ENCODE results near the gene MID1IP1. TPM values are rescaled to one million over a fixed set of nuclear protein-coding genes. Genes with fewer than 3 reads are reported as not detected.

MID1IP1 gene
- total RNA-seq, 1 experiment from 2014 or later, result 100 TPM

DNA sequence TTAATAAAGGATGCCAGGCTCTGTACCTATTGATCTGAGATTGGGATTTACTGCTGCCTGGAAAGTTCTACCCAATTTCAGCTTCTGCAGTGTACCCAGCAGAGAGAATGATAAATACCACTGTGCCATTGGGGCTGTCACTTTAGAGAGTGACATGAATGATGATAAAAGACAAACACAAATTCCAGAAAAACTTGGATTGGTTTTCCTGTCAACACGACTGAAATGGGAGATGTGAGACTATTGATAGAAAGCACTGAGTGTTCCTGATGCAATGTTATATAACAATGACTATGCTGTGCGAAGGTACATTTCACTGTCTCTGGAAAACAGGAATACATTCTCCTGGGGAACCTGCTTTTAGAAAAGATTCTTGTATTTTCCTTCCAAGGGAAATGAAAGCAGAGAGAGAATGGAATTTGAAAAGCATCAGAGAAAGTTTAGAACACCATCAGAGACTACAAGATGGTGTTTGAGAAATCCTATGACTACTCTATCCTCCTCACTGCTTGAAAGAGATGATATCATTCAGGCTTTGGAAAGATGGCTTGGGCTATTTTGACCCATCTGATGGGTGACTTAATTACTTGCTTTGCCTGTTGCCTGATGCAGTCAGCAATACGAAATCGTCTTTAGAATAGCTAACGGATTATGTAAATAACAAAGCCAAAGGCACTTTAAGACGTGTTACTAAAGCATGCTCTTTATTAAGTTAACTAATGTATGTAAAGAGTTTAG, 49.7 kb downstream of the MID1IP1 start:
- Histone ChIP-seq H4K8ac (replicated peaks; ENCODE audit: insufficient read length, low read depth, low read length) (no peak overlapping the region), H2BK20ac (ENCODE audit: low read depth, low read length, poor library complexity, severe bottlenecking) (no peak overlapping the region), H3K56ac (ENCODE audit: insufficient read length, low read depth, low read length) (no peak overlapping the region), H3K4me1 (ENCODE audit: insufficient read depth, low read length) (no peaks in the 10 kb centered on the region), H2BK5ac (ENCODE audit: insufficient read length, low read length) (no peak overlapping the region), H3K79me2 (ENCODE audit: insufficient read depth, low read length) (no peaks in the 10 kb centered on the region), H3K9me3 (ENCODE audit: control insufficient read depth, low read depth, low read length) (no peaks in the 10 kb centered on the region), H3K9ac (ENCODE audit: extremely low read depth, insufficient read length, low read length) (no peak overlapping the region), H4K5ac (ENCODE audit: insufficient read length, low read depth, low read length) (no peak overlapping the region), H2AFZ (ENCODE audit: low read length) (no peak overlapping the region), H3K79me1 (ENCODE audit: insufficient read depth, low read depth, low read length, poor library complexity, severe bottlenecking) (no peaks in the 10 kb centered on the region), H2AK5ac (ENCODE audit: insufficient read length, low read length) (no peak overlapping the region), H3K14ac (ENCODE audit: insufficient read depth, low read length) (no peak overlapping the region), H3T11ph (ENCODE audit: low read length) (no peak overlapping the region), H2BK12ac (ENCODE audit: insufficient read length, low read depth, low read length) (no peak overlapping the region), H3K27me3 (ENCODE audit: insufficient read depth, low read length) (no peaks in the 10 kb centered on the region), H3K18ac (ENCODE audit: insufficient read length, low read depth, low read length) (no peak overlapping the region), H4K91ac (ENCODE audit: insufficient read length, low read depth, low read length) (no peak overlapping the region), H3K27ac (ENCODE audit: insufficient read length, low read depth, low read length) (no peak overlapping the region), H3K4me2 (ENCODE audit: insufficient read depth, insufficient read length, low read length) (no peak overlapping the region), H2BK120ac (ENCODE audit: low read depth, low read length, poor library complexity, severe bottlenecking) (no peak overlapping the region), H3K23me2 (ENCODE audit: insufficient read length, low read depth, low read length, poor library complexity, severe bottlenecking) (no peaks in the 10 kb centered on the region), H2BK15ac (ENCODE audit: low read depth, low read length) (no peak overlapping the region), H4K20me1 (ENCODE audit: control insufficient read depth, insufficient read depth, insufficient read length) (no peaks in the 10 kb centered on the region), H3K4ac (ENCODE audit: low read depth, low read length) (no peak overlapping the region), H3K23ac (ENCODE audit: insufficient read length, low read depth, low read length) (no peak overlapping the region)
- Mint-ChIP-seq H3K27me3 (ENCODE audit: low read depth) (no peaks in the 10 kb centered on the region), H3K36me3 (ENCODE audit: insufficient read depth in 1 of 3, low read depth in 3 of 3) (peaks cover 2 to 4% (median 2%) of the 10 kb centered on the region in 3 experiments; a peak in 3 of 7 replicates), H3K4me3 (no peak overlapping the region), H3K27ac (no peak overlapping the region), H3K9me3 (peaks cover 56 to 67% of the 10 kb centered on the region in 2 experiments), H3K4me1 (peaks cover 1 to 4% of the 10 kb centered on the region in 2 experiments; a peak in 1 of 4 replicates)
- TF ChIP-seq, protein P1, sequence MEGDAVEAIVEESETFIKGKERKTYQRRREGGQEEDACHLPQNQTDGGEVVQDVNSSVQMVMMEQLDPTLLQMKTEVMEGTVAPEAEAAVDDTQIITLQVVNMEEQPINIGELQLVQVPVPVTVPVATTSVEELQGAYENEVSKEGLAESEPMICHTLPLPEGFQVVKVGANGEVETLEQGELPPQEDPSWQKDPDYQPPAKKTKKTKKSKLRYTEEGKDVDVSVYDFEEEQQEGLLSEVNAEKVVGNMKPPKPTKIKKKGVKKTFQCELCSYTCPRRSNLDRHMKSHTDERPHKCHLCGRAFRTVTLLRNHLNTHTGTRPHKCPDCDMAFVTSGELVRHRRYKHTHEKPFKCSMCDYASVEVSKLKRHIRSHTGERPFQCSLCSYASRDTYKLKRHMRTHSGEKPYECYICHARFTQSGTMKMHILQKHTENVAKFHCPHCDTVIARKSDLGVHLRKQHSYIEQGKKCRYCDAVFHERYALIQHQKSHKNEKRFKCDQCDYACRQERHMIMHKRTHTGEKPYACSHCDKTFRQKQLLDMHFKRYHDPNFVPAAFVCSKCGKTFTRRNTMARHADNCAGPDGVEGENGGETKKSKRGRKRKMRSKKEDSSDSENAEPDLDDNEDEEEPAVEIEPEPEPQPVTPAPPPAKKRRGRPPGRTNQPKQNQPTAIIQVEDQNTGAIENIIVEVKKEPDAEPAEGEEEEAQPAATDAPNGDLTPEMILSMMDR (conservative IDR thresholded peaks at IDR 0.05), result no peak
- WGBS (ENCODE audit: extremely low coverage, insufficient read length, low lambda C conversion rate), result no CpG with 5 or more reads among the region's 6 CpGs
- DNase-seq, result no peak
